Measurements from ENCODE around the gene IL4R.

GRCh38 chr16:27304102-27304501, 9.7 kb upstream of the IL4R start:
- TF ChIP-seq, protein P1, sequence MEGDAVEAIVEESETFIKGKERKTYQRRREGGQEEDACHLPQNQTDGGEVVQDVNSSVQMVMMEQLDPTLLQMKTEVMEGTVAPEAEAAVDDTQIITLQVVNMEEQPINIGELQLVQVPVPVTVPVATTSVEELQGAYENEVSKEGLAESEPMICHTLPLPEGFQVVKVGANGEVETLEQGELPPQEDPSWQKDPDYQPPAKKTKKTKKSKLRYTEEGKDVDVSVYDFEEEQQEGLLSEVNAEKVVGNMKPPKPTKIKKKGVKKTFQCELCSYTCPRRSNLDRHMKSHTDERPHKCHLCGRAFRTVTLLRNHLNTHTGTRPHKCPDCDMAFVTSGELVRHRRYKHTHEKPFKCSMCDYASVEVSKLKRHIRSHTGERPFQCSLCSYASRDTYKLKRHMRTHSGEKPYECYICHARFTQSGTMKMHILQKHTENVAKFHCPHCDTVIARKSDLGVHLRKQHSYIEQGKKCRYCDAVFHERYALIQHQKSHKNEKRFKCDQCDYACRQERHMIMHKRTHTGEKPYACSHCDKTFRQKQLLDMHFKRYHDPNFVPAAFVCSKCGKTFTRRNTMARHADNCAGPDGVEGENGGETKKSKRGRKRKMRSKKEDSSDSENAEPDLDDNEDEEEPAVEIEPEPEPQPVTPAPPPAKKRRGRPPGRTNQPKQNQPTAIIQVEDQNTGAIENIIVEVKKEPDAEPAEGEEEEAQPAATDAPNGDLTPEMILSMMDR (conservative IDR thresholded peaks at IDR 0.05; ENCODE audit: low read depth, low read length), result no peak
- no peak for TF ChIP-seq EZH2 (IDR thresholded peaks at IDR 0.05; ENCODE audit: low read length, unreplicated experiment)

Measured in PC-3 (cell line).